ENCODE results near the gene PARP12.

The PARP12 gene

DNA sequence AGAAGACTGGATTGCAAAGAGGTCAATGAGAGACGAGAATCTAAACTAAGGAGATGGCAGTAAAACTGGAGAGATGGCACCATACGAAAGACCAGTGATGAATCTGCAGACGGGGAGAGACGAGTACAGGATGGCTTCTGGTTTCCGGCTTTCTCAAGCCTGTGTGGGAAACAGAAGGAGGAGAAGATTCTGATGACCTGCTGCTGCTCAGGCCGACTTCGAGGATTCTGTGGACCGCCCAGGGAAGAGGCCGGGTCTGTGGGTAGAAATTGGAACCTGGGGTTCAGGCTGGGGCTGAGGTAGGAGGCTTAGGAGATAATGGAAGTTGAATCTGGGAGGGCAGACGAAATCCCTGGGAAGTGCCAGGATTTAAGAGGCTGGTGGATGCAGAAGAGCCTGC is 48.6 kb downstream of the PARP12 start:
- no peak for DNase-seq

DNA sequence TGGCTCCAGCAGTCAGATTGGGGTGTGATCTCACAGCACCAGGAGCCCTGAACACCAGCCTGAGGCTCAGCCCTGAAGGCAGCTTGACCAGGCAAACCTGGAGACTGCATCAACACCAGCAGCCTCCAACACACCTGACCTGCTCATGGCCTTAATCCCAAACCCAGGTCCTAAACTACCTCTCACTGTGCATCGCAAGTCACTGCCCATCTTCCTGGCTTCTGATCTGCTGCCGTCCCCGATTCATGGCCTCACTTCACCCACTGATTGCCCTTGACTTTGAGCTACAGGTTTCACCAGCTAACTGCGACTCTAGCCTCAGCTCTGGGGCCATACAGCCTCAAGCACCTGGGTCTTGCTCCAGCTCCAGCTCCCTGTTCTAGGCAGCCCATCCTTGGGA is 49.1 kb downstream of the PARP12 start:
- no peak for DNase-seq

DNA sequence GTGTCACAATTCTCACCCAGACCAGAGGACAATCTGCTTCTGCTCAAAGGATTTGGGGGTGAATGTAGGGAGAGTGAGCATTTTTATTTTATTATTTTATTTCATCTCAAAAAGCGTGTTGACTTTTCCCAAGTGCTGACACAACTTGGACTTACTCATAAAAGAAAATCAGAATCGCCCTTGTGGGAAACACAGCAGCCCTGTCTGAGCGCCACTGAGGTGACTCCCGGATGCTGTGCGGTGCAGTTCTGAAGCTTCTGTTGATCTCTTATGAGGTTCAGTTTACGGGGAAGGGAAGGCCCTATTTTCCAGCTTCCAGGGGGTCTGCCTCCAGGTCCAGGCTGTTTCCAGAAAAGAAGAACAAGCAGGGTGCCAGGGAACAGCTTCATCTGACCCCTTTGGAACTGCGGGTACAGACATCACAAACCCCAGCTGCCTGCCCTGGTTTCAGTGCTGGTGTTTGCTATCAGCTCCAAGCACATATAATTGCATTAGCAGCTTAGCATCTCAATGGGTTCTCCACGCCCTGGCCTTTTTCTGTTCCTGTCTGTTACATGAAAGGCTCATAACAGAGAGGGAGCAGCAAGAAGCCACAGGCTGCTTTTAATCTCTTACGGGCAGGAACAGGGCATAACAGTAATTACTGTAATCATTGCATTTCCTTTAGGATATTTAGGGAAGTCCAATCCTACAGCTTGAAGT is 52.4 kb downstream of the PARP12 start:
- DNase-seq: no peak

DNA sequence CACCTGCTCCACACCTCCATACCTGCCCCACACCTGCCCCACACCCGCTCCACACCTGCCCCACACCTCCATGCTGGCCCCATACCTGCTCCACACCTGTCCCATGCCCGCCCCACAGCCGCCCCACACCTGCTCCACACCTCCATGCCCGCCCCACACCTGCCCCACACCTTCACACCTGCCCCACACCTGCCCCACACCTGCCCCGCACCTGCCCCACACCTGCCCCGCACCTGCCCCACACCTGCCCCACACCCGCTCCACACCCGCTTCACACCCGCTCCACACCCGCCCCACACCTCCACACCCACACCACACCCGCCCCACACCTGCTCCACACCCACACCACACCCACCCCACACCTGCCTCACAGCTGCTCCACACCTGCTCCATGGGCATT is 53.0 kb downstream of the PARP12 start:
- no peak for DNase-seq

DNA sequence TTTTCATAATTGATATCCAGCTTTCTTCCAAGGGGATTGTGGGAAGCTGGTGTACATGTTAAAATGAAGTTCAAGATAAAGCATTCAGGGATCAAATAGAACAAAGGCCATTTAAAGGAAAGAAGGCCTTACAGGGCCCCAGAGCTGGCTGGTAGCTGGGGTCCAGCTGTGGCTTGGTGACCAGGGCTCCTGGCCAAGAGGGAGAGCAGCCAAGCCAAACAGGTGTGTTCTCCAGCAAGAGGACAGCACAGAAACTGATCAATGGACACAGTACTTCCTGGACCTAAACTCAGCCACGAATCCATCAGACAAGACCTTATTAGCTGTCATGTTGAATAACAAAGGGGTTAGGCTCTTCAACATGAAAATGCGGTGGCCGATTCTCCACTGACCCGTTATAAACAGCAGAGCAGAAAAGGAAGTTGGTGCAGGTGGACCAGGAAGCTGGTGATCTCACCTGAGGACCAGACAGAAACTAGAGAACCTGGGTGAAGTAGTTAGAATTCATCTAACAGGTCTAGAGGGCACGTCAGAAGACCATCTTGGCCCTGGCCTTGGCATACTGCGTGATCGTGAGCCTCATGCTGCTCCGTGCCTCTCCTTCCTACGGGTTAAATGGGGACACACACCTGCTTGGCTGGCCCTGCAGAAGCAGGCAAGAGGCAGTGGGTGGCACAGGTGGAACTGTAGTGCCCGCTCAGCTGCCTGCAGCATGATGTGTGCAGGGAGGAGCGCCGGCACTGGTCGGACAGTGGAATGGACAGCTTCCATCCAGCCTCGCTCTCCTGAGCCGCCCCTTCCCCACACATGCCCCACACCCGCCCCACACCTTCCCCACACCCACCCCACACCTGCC is 53.8 kb downstream of the PARP12 start:
- DNase-seq: no peak

DNA sequence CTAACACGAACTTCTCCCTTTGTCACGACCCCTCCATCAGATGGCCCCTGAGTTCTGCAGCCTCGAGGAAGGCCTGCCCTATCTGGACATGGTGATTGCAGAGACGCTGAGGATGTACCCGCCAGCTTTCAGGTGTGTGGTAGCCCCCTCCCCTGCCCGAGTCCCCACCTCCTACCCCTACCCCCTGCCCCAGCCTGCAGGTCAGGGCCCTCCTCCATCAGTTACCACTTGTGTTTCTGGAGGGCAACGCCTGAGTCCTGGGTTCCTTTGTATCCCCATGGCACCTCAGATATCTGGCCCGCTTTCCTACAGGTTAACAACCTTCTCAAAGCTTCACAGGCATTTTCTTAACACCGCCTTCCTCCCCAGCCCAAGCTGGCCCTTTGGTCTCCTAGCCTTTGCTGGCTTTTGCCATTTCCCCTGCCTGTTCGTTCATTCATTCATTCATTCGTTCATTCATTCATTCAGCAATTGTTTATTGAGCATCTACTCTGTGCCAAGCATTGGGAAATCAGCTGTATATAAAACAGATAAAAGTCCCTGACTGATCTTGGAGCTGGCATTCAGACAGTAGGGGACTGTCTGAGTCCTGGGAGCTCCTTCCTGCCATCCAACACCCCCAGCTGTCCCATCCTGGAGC is 55.6 kb downstream of the PARP12 start:
- no peak for DNase-seq

DNA sequence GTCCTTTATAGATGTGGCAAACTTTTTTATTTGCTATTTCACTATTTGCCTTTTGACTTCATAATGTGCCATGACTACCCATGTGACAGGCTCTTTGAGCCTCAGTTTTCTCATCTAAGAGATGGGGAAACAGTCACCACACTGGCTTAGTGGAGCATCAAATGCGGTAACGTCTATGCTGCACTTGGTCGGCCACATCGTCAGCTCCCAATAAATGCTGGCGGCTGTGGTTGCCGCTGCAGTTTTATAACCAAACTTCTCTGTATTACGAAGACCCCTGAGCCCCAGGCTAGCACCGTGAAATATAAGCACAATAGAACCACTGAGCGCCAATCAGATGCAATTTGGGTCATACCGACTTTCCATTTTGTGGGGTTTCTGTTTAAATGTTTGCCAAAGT is 56.2 kb downstream of the PARP12 start:
- DNase-seq: no peak

DNA sequence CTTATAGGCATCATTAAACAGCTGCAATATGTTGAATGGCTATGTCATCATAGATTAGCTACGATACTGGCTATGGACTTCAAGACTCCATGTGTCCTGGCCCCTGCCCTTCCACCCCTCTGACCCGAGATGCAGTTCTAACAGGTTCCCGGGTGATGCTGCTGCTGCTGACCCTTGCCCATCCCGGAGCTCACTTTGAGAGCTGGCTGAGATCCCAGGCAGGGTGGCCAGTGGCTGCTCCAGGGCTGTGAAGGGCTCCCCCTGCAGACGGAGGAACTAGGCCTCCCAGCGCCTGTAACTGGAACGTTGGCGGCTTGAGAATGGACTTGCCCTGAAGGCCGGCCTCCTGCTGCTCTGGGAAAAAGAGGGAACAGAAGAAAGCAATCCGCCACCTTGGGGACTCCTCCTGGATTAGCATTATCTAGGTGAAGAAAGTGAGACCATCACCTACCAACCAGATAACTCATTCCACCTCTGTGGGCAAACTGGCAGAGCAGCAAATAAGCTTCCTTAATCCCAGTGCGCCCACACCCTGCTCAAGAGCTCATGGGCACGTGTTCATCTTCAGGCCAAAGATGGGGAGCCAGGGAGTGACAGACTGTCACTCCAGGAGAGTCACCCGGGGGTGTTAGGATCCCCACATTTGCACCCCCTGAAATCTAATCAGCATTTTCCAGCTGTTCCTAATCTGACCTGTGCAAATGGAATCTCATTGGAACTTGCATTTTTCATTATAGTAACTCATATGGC is 56.8 kb downstream of the PARP12 start:
- no peak for DNase-seq

DNA sequence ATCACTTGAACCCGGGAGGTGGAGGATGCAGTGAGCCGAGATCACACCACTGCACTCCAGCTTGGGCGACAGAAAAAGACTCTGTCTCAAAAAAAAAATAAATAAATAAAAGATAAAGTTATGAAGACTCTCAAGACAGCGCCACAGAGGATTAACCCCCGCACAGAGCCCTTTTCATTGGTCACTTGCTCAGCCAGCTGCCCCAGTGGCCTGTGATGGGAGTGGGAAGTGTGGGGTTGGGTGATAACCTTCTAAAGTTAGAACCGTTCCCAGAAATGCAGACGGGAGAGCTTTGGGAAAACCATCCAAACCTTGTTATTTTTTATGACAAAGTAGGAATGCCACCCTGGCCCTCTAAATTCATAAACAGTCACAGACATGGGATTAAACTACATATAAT is 57.4 kb downstream of the PARP12 start:
- DNase-seq: no peak

DNA sequence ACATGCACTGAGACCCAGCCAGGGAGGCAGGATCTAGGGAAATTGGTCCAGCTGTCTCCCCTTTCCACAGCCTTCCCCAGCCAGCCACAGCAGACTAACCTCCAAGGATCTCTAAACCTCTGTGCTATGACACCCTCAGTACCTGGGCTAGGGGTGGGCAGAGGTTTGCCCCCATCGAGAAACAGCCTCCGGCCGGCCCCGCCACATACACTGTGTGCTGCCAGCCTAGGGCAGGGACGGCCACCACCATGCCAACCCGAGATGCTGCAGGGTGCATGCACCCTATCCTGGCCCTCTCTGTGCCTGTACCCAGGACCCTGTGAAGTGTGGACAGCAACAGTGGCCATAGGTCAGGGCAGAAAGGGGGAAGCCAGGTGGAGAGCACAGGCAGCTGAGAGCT is 58.1 kb downstream of the PARP12 start:
- DNase-seq: no peak

DNA sequence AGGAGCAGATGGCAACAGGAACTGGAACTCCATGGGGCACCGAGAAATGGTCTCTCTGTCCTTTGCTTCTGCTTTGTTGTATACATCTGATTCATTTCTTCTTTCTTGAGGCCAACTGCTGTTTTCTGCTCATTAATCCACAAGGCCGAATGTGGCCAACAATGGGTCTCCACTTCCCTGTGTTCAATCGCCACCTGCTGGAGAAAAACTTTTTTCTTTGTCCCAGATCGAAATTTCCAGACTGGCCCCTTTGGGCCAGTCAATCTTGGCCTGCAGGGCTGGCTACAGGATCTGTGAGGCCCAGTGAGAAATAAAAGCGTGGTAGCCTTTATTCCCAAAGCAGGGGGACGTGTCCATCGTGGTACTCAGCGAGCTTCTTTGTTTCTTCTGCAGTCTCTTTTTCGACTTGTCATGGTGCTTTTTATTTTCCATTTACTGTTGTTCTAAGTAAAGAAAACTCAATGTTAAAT is 58.8 kb downstream of the PARP12 start:
- DNase-seq: peak; percentile 33 to 42

DNA sequence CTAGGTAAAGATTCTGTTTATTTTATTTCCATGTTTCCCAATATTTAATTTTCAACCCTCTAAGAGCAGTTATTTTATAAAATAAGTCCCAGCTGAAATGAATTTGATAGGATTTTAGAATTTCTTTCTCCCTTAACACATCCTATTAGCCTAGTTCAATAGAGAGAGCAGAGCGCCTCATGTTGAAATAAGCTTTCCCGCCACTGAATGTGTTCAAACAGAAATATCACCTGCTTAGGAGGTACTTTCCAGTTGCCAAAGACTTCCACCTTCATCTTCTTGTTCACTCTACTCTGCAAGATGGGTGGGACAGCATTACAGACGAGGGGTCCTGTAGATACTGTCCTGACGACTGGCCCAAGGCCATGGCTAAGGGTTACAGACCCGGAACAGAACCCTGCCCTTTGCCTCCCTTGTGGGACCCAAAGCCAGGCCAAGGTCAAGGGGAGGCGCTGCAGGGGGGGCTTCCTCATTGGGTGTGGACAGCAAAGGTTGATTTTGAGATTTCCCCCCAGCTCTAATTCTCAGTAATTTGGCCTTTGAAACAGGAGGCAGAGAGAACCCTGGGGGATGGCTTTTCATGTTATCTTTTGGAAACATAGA is 62.0 kb downstream of the PARP12 start:
- DNase-seq: no peak

DNA sequence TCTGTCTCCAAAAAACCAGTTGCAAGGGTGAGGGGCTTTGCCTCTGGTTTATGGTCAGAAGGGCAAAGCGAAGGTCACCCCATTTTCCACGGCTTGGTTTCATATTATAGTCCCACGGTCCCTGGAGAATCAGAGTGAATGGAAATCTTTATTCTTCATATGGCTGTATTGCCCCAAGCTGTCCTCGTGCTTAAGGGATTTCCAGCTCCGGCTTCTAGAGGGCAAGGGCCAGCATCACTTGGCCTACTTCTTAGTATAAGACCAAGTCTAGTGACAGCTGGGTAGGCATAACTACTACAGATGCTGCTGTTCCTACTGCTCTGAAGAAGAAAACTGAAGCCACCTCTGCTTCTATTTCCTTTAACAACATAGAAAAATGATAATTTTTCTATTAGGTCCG is 63.2 kb downstream of the PARP12 start:
- DNase-seq: no peak

DNA sequence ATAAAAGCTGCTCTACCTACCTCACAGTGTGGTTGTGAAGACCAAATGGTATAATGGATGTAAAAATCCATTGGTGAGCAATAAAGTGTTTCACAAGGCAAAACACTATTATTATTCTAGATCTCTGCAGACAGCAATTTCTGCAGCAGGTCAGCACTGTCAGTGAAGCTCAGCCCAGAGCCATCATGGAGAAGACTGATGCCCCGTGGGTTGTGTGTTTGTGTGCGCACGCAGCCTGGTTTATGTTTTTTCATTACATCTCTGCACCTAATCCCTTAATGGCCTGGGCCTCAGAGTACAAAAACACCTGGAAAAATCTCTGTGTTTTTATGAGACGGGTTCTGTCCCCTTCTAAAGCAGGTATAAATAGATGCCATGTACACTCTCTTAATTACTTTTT is 64.2 kb downstream of the PARP12 start:
- DNase-seq: no peak

DNA sequence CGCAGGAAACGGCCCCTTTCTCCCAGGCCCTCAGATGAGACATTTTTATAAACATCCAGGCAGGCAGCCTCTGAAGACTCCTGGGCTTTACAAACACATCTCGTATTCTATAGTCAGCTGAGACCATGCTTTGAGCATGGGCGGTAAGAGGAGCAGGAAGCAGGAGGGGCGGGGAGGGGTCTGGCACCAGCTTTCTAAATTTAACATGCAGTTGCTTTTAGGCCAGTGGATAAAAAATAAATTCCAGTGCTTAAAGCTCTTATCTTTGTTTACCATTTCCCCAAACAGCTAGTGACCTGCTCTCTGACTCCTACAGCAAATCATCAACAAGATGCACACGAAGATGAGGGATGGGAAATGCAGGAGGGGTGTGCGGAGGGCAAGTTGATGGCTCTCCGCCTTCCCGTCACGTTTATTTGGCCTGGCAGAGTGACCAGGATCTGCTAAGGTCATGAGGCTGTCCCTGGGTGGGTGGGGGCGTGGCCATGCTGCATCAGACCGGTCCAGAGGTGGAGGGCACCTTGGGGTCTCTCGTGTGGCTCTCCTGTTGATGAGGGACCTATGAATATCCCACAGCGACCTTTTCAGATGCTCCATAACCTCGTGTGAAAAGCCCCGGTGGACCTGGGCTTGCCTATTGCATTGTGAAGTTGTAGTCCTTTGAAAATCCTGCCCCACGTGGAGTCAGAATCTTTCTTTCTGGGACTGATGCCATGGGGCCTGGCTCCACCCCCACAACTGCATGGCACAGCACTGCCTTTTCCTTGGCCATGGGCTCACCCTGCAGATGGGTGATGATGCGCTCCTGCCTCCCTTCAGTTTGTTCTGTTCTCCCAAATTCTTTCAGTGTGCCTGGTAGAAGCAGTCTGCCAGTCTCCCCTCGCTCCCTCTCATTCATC is 67.5 kb downstream of the PARP12 start:
- DNase-seq: no peak

DNA sequence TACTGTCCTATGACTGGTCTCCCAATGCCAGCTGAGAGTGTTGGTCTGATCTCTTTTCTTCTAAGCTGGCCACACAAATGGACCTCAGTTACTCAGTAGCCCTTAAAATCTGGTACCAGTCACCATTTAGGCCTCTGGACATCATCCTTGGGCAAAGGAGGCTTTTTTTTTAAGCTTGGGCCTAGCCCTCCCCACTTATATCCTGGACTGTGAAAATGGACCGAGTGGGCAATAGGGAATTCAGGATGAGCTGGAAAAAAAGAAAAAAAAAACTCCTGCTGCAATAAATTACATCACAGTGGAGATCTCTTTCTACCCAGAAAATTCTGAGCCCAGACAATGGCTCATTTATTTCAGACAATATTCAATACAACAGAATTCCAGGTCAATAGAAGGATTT is 68.4 kb downstream of the PARP12 start:
- DNase-seq: no peak

DNA sequence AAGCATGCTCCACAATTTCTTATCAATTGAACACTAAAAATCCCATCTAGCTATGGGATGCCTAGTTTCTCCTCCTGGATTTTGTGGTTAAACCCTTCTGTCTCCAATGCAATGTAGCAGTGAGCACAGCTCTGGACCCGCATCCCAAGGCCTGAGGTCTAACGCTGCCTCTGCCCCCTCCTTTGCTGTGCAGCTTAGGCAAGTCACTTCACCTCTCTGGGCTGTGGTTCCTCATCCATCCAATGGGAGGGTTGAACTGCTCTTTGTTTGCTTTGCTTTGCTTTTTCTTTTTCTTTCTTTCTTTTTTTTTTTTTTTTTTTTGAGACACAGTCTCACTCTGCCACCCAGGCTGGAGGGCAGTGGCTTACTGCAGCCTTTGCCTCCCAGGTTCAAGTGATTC is 69.2 kb downstream of the PARP12 start:
- DNase-seq: no peak

DNA sequence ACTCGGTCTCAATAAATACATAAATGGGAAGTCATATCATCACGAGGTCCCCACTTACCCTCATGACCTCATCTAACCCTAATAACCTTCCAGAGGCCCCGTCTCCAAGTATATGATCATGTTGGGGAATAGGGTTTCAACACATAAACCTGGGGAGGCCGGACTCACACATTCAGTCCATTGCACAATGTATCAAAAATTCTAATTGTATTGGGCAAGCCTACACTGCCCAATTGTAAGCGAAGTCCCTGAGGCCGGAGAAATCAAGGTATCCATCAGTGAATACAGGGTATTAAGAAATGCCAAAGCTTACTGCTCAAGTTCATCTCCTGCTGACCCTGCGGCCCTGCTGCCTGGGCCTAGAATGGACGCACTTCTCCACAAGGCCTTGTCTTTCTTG is 69.6 kb downstream of the PARP12 start:
- no peak for DNase-seq

DNA sequence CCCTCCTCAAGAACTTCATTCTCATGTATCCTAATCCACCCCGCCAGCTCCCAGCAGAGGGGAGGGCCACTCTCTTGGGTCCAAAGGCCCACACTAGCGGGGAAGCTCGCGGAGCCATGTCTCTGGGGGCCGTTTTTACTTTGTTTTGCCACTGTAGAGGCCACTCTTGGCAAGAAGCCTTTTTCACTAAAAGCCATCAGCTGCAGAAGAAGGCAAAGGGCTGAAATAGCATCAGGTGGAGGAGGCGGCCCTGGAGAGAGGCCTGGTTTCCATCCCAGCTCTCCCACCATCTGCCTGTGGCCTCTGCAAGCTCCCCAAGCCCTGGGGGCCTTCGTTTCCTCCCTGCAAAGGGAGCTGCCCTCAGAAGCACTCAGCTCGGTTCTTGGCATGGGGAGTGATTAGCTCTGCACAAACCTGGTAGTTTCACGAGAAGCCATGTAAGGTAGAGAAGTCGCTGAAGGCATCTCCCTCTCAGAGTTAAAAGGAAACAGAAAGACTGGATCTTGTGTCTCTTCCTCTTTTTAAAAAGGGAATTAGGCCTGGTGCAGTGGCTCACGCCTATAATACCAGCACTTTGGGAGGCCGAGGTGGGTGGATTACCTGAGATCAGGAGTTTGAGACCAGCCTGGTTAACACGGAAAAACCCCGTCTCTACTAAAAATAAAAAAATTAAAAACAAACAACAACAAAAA is 70.3 kb downstream of the PARP12 start:
- DNase-seq: no peak

DNA sequence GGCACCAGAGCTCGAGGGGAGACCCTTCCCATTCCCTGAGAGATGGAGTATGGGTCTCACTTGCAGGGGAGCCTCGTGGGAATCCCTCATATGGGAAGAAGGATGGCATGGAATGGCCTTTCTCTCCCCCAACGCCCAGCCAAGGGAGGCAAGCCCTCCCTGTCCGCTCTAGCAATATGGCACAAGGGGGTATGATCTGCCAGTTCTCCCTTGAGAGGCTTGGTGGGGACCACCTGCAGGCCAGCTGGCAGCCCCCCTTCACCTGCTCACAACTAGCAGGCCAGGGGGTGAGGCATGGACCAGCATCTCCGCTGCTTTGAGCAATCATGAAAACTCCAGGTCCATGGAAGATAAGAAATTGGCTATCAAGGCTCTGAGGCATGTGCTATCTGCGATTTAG is 70.8 kb downstream of the PARP12 start:
- DNase-seq: no peak

DNA sequence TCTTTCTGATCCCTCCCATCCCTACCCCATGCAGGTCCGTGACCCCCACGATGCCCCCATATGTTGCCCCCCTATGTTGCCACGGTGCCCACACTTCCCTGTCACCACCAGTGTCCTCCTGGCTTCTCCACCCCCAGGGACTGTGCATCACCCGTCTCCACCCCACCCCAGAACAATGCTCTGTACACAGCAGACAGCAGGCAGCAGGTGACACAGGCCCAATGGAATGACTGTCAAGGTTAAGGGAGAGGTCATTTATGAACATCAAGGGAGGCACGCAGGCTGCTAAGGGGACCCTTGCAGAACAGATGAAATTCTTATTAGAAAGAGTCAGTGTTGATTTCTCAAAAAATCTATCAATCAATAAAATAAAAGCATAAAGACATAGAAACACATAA is 71.5 kb downstream of the PARP12 start:
- DNase-seq: no peak
